Measurements from ENCODE around the gene AKR1C2.

AKR1C2 gene

DNA sequence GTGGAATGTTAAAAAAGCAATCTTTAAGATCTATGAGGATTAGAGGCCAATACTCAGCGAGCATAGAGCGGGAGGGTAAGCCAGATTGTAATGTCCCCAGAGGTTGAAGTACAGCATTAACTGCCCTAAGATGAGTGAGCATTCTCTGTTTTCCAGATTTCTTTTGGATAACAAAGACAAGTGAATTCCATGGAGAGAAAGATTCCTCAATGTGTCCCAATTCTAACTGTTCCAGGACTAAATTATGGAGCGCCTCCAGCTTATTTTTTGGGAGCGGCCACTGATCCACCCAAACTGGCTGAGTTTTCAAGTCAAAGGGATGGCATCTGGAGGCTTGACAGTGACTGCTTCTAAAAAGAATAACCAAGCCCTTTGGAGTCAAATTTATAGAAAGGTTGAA is 39.3 kb upstream of the AKR1C2 start:
- POLR2A ChIA-PET, result no interaction called here
- H3K4me3 ChIP-seq (ENCODE audit: low read depth, low read length), result no peak overlapping the region
- no peak for DNase-seq (ENCODE audit: low read depth, low spot score)
- CTCF ChIA-PET, result no interaction called here
- TF ChIP-seq, protein P1, sequence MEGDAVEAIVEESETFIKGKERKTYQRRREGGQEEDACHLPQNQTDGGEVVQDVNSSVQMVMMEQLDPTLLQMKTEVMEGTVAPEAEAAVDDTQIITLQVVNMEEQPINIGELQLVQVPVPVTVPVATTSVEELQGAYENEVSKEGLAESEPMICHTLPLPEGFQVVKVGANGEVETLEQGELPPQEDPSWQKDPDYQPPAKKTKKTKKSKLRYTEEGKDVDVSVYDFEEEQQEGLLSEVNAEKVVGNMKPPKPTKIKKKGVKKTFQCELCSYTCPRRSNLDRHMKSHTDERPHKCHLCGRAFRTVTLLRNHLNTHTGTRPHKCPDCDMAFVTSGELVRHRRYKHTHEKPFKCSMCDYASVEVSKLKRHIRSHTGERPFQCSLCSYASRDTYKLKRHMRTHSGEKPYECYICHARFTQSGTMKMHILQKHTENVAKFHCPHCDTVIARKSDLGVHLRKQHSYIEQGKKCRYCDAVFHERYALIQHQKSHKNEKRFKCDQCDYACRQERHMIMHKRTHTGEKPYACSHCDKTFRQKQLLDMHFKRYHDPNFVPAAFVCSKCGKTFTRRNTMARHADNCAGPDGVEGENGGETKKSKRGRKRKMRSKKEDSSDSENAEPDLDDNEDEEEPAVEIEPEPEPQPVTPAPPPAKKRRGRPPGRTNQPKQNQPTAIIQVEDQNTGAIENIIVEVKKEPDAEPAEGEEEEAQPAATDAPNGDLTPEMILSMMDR (IDR thresholded peaks at IDR 0.05; ENCODE audit: insufficient read depth, low read length, missing control alignments), result no peak

DNA sequence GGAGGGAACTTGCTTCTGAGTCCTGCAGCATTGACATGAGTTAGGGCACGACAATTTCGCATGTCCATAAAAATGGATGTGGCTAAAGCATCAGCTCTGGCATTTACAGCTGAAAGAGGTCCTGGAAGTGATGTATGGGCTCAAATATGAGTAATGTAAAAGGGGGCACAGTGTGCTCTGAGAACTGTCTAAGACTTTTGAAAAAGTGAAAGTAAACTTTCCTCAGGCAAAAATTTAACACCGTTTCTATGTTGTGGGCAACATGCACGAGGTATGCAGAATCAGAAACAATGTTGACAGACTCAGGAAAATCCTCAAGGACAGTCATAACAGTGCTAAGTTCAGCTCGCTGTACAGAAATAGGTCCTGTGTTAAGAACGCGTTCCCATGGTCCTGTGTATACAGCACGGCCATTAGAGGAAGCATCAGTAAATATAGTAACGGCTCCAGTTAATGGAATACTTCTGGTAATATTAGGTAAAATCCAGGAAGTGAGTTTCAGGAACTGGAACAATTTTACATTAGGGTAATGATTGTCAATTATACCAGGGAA is 37.9 kb upstream of the AKR1C2 start:
- H3K4me3 ChIP-seq (ENCODE audit: low read depth, low read length), result no peak overlapping the region
- ChIA-PET CTCF (no interaction called here), POLR2A (no interaction called here)
- TF ChIP-seq, protein P1 (IDR thresholded peaks at IDR 0.05; ENCODE audit: insufficient read depth, low read length, missing control alignments), result no peak
- DNase-seq (ENCODE audit: low read depth, low spot score), result no peak

DNA sequence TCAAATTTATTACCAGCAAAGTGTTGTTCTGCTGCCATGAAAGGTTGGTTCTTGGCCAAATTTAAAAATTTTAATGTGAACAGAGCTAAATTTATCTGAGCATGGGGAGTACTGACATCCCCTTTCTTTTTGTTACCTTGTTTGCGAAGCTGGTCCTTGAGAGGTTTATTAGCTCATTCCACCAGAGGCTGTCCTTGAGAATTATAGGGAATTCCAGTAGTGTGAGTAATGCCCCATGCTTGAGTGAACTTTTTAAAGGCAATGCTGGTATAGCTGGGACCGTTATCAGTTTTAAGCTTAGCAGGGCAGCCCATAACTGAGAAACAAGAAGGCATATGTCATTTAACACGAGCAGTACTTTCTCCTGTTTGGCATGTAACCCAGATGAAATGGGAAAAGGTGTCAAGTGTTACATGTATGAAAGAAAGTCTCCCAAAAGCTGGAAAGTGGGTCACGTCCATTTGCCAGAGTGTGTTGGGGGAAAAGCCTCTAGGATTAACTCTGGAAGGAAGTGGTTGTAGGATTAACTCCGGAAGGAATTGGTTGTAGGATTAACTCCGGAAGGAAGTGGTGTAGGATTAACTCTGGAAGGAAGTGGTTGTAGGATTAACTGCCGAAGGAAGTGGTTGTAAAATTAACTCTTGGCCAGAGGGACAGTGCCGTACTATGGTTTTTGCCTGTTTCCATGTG is 37.3 kb upstream of the AKR1C2 start:
- ChIA-PET POLR2A (no interaction called here), CTCF (no interaction called here)
- H3K4me3 ChIP-seq (ENCODE audit: low read depth, low read length), result no peak overlapping the region
- TF ChIP-seq, protein P1 (IDR thresholded peaks at IDR 0.05; ENCODE audit: insufficient read depth, low read length, missing control alignments), result no peak
- DNase-seq (ENCODE audit: low read depth, low spot score), result no peak

DNA sequence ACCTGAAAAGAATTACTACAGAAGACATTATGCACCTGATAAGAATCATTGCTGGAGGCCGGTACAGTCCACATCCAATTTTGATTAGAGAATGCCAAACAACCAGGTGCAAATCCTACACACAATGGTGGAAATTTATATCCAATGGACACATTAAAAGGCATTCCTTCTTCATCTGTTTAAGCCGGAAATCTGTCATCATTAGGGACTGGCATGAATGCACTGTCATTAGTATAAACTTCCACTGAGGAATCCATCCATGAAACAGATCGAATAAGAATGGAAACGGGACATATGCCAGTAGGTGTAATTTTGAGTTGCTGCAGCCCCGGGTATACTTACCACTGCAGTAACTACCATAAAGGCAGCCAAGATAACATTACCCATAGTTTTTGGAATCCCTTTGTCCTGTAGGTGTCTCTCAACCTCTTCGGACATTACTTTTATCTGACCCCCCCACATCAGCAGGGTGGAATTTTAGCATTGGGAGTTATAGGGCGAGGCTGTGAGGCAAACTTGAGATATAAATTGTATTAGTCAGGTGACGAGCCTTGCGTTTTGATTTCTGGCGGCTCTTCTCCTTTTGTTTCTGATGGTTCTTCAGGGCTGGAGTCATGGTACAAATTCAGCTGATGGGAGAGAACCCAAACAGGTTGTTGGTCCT is 36.5 kb upstream of the AKR1C2 start:
- TF ChIP-seq, protein P1 (IDR thresholded peaks at IDR 0.05; ENCODE audit: insufficient read depth, low read length, missing control alignments), result no peak
- CTCF ChIA-PET, result no interaction called here
- POLR2A ChIA-PET, result no interaction called here
- no peak overlapping the region for H3K4me3 ChIP-seq (ENCODE audit: low read depth, low read length)
- DNase-seq (ENCODE audit: low read depth, low spot score), result no peak

DNA sequence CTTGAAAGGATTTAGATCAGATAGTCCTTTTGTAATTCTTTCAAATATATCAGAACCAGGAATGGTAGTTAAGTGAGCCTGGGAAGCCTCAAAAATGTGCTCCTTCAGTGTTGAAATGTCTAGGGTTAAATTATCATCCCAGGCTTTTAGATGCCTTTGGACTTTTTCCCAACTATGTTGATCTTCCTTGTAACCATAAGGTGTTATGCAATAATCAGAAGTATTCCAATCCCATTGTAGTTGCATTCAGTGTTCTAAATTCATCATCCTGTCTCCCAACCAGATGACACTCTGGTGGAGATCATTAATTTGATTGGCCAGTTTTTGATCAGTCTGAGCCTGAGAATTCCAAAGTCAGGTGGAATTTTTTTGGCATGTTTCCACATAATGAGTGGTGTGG is 35.1 kb upstream of the AKR1C2 start:
- TF ChIP-seq, protein P1 (IDR thresholded peaks at IDR 0.05; ENCODE audit: insufficient read depth, low read length, missing control alignments), result no peak
- CTCF ChIA-PET, result no interaction called here
- POLR2A ChIA-PET, result no interaction called here
- H3K4me3 ChIP-seq (ENCODE audit: low read depth, low read length), result no peak overlapping the region
- DNase-seq (ENCODE audit: low read depth, low spot score), result peak; percentile 16

DNA sequence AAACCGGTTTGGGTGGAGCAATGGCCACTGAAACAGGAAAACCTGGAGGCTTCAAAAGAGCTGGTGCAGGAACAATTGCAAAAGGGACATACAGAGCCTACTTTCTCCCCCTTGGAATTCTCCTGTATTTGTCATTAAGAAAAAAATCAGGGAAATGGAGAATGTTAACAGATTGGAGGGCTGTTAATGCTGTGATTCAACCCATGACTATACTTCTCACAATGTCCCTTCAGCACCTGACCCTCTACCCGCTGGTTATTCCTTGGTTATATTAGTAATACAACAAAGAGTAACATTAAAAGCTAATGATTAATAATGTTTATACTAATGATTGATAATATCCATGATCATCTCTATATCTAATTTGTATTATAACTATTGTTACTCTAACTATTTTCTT is 34.4 kb upstream of the AKR1C2 start:
- ChIA-PET CTCF (no interaction called here), POLR2A (no interaction called here)
- no peak overlapping the region for H3K4me3 ChIP-seq (ENCODE audit: low read depth, low read length)
- DNase-seq (ENCODE audit: low read depth, low spot score), result no peak
- TF ChIP-seq, protein P1 (IDR thresholded peaks at IDR 0.05; ENCODE audit: insufficient read depth, low read length, missing control alignments), result no peak
